H1 (cell line): ENCODE data around the gene RPS3. TPM values are rescaled to one million over a fixed set of nuclear protein-coding genes. Genes with fewer than 3 reads are reported as not detected.

Experiments
- CTCF ChIA-PET: fragments of 300-600 bp; sonication (Branson Sonifier 250); formaldehyde crosslinking; loops from one replicate; lab custom pipeline; 2021; ENCODE audit not compliant: partially characterized antibody; lab: Charles Lee
- POLR2A ChIA-PET: fragments of 300-600 bp; sonication (Branson Sonifier 250); formaldehyde crosslinking; loops from one replicate; lab custom pipeline; 2021; ENCODE audit warnings: inconsistent platforms; ENCODE audit not compliant: partially characterized antibody; lab: Charles Lee
- DNase-seq, 2 experiments: peaks; one replicate each; pipeline versions ENCODE4 v3.0.0 to v3.0.0-alpha.2; 2010 to 2022; ENCODE audit warnings: low spot score in 2 of 2, low read depth in 1 of 2, mixed read lengths in 1 of 2
- FAIRE-seq: peaks from 2 replicates; lab custom pipeline; 2011; peaks lifted over from hg19 to GRCh38; lab: Jason Lieb, UNC
- H2AFZ ChIP-seq: 2 replicates; pipeline ENCODE4 v1.8.1; 2012; ENCODE audit warnings: low read length, inconsistent platforms
- H2AK5ac ChIP-seq: 2 replicates; pipeline ENCODE4 v1.6.1; 2013; ENCODE audit warnings: low read depth, low read length
- H2BK120ac ChIP-seq: replicated peaks from 2 replicates; pipeline ENCODE3; 2013; ENCODE audit warnings: low read depth, low read length, inconsistent platforms
- H2BK12ac ChIP-seq: 2 replicates; pipeline ENCODE4 v1.6.1; 2013; ENCODE audit warnings: low read depth, low read length
- H2BK15ac ChIP-seq: 2 replicates; pipeline ENCODE4 v1.6.1; 2013; ENCODE audit warnings: low read length
- H2BK20ac ChIP-seq: 2 replicates; pipeline ENCODE4 v1.6.1; 2013; ENCODE audit warnings: low read length
- H2BK5ac ChIP-seq: 2 replicates; pipeline ENCODE4 v1.6.1; 2013; ENCODE audit warnings: low read depth, low read length
- H3K14ac ChIP-seq: 2 replicates; pipeline ENCODE4 v1.6.1; 2013; ENCODE audit warnings: inconsistent platforms; ENCODE audit not compliant: insufficient read length
- H3K18ac ChIP-seq: 2 replicates; pipeline ENCODE4 v1.6.1; 2013; ENCODE audit warnings: low read length; ENCODE audit errors: extremely low read depth
- H3K23ac ChIP-seq: 2 replicates; pipeline ENCODE4 v1.6.1; 2013; ENCODE audit warnings: inconsistent platforms; ENCODE audit not compliant: insufficient read length
- H3K23me2 ChIP-seq: 2 replicates; pipeline ENCODE4 v1.6.1; 2013; ENCODE audit warnings: low read depth, low read length
- H3K27ac ChIP-seq: 2 replicates; pipeline ENCODE4 v1.6.1; 2011; ENCODE audit warnings: low read depth, low read length, inconsistent platforms
- H3K27me3 ChIP-seq, 4 experiments: replicated peaks in 1 of 4; 1 replicate in 1 of 4; 2 replicates in 3 of 4; pipeline versions ENCODE4 v1.6.1 to v1.8.1; 2011 to 2013; ENCODE audit warnings: low read length in 3 of 4, mild to moderate bottlenecking in 3 of 4, inconsistent platforms in 2 of 4, mixed read lengths in 2 of 4, moderate library complexity in 1 of 4; ENCODE audit not compliant: control insufficient read depth in 3 of 4, insufficient read depth in 3 of 4; ENCODE audit errors: extremely low read depth in 1 of 4
- H3K36me3 ChIP-seq, 4 experiments: 2 replicates each; pipeline versions ENCODE4 v1.6.1 to v1.8.1; 2011 to 2013; ENCODE audit warnings: mild to moderate bottlenecking in 4 of 4, low read length in 3 of 4, moderate library complexity in 2 of 4, control low read depth in 1 of 4, inconsistent platforms in 1 of 4; ENCODE audit not compliant: insufficient read depth in 4 of 4, control insufficient read depth in 2 of 4
- H3K4ac ChIP-seq: replicated peaks from 2 replicates; pipeline ENCODE3; 2013; ENCODE audit warnings: low read length, low read depth, mixed read lengths, inconsistent platforms; ENCODE audit not compliant: insufficient read length
- H3K4me1 ChIP-seq, 4 experiments: replicated peaks in 1 of 4; 1 replicate in 1 of 4; 2 replicates in 3 of 4; pipeline versions ENCODE4 v1.6.1 to v1.8.1; 2011 to 2013; ENCODE audit warnings: low read length in 3 of 4, inconsistent platforms in 2 of 4, mixed read lengths in 1 of 4; ENCODE audit not compliant: insufficient read depth in 4 of 4, control insufficient read depth in 3 of 4
- H3K4me2 ChIP-seq, 2 experiments: 2 replicates each; pipeline versions ENCODE4 v1.6.1 to v1.8.1; 2011 to 2013; ENCODE audit warnings: low read depth in 2 of 2, low read length in 2 of 2, control low read depth in 1 of 2, inconsistent platforms in 1 of 2, mild to moderate bottlenecking in 1 of 2; ENCODE audit not compliant: insufficient read depth in 1 of 2
- H3K4me3 ChIP-seq, 4 experiments: fragments of 200-600, 300-600 bp in 1 of 4; sonication (generic), shearing (Covaris generic), sonication (Bioruptor Twin) in 1 of 4; 2 replicates each; pipeline versions ENCODE4 v1.5.1 to v1.8.1; 2011 to 2016; ENCODE audit warnings: low read length in 4 of 4, low read depth in 3 of 4, control low read depth in 2 of 4, inconsistent platforms in 2 of 4, mild to moderate bottlenecking in 2 of 4, mixed read lengths in 1 of 4, moderate library complexity in 1 of 4; ENCODE audit not compliant: insufficient read depth in 2 of 4; ENCODE audit errors: extremely low read depth in 1 of 4
- H3K56ac ChIP-seq: replicated peaks from 2 replicates; pipeline ENCODE3; 2013; ENCODE audit warnings: low read depth, mild to moderate bottlenecking, mixed read lengths, low read length, inconsistent platforms; ENCODE audit not compliant: insufficient read length
- H3K79me1 ChIP-seq: 2 replicates; pipeline ENCODE4 v1.6.1; 2013; ENCODE audit warnings: low read depth, low read length, control low read depth
- H3K79me2 ChIP-seq, 2 experiments: 2 replicates each; pipeline versions ENCODE4 v1.6.1 to v1.8.1; 2012 to 2013; ENCODE audit warnings: low read length in 2 of 2, mild to moderate bottlenecking in 2 of 2, inconsistent platforms in 1 of 2; ENCODE audit not compliant: insufficient read depth in 2 of 2, control insufficient read depth in 1 of 2
- H3K9ac ChIP-seq, 4 experiments: replicated peaks in 1 of 4; 1 replicate in 1 of 4; 2 replicates in 3 of 4; pipeline versions ENCODE4 v1.6.1 to v1.8.1; 2011 to 2013; ENCODE audit warnings: low read depth in 3 of 4, low read length in 3 of 4, control low read depth in 2 of 4, mild to moderate bottlenecking in 2 of 4, moderate library complexity in 2 of 4, inconsistent platforms in 1 of 4; ENCODE audit errors: extremely low read depth in 1 of 4
- H3K9me3 ChIP-seq, 2 experiments: 2 replicates each; pipeline versions ENCODE4 v1.6.1 to v1.8.1; 2012 to 2013; ENCODE audit warnings: mild to moderate bottlenecking in 2 of 2, moderate library complexity in 2 of 2, control low read depth in 1 of 2, inconsistent platforms in 1 of 2, low read depth in 1 of 2, low read length in 1 of 2, mixed read lengths in 1 of 2; ENCODE audit not compliant: insufficient read depth in 2 of 2
- H4K20me1 ChIP-seq, 2 experiments: replicated peaks in 1 of 2; 2 replicates each; pipeline versions ENCODE3 to v1.8.1; 2011 to 2013; ENCODE audit warnings: inconsistent platforms in 2 of 2, low read length in 2 of 2, mild to moderate bottlenecking in 1 of 2; ENCODE audit not compliant: insufficient read depth in 2 of 2, control insufficient read depth in 1 of 2
- H4K5ac ChIP-seq: 2 replicates; pipeline ENCODE4 v1.6.1; 2013; ENCODE audit warnings: low read length, low read depth, mixed read lengths, inconsistent platforms; ENCODE audit not compliant: insufficient read length
- H4K8ac ChIP-seq: 2 replicates; pipeline ENCODE4 v1.8.0; 2013; ENCODE audit warnings: mild to moderate bottlenecking, moderate library complexity, low read length, inconsistent platforms; ENCODE audit not compliant: insufficient read depth; ENCODE audit errors: extremely low read depth
- H4K91ac ChIP-seq: replicated peaks from 2 replicates; pipeline ENCODE3; 2013; ENCODE audit warnings: low read length, mixed read lengths, inconsistent platforms; ENCODE audit not compliant: insufficient read length
- CBX5 ChIP-seq: fragments of 300-800, 300-1000 bp; sonication (generic); IDR thresholded peaks from 2 replicates; pipeline ENCODE4 v1.7.1; 2016; ENCODE audit warnings: antibody characterized with exemption, low read length, low read depth
- CHD1 ChIP-seq: IDR thresholded peaks from 2 replicates; pipeline ENCODE4 v1.6.1; 2012; ENCODE audit warnings: low read depth, low read length, improper control_type of control experiment
- E2F6 ChIP-seq: IDR thresholded peaks from 2 replicates; pipeline ENCODE4 v1.6.1; 2012; ENCODE audit warnings: inconsistent platforms
- EGR1 ChIP-seq: IDR thresholded peaks from 2 replicates; pipeline ENCODE4 v1.6.1; 2011; ENCODE audit warnings: low read depth, low read length, borderline replicate concordance
- GABPA ChIP-seq: IDR thresholded peaks from 2 replicates; pipeline ENCODE4 v1.6.1; 2011; ENCODE audit warnings: mild to moderate bottlenecking, low read length, moderate library complexity, borderline replicate concordance; ENCODE audit not compliant: insufficient read depth
- KDM4A ChIP-seq: IDR thresholded peaks from one replicate; pipeline ENCODE4 v1.7.1; 2012; ENCODE audit warnings: low read depth, mild to moderate bottlenecking, moderate library complexity, low read length, inconsistent platforms; ENCODE audit not compliant: severe bottlenecking
- PHF8 ChIP-seq: fragments of 200-600 bp; sonication (generic); conservative IDR thresholded peaks from 2 replicates; pipeline ENCODE4 v1.7.1; 2012; ENCODE audit warnings: low read depth, mild to moderate bottlenecking, inconsistent platforms, low read length, moderate library complexity
- SIN3A ChIP-seq, 2 experiments: IDR thresholded peaks in 1 of 2; conservative IDR thresholded peaks in 1 of 2; 2 replicates each; pipeline ENCODE4 v1.6.1; 2011 to 2012; ENCODE audit warnings: low read length in 2 of 2, improper control_type of control experiment in 1 of 2, low read depth in 1 of 2, mild to moderate bottlenecking in 1 of 2
- SIRT6 ChIP-seq: IDR thresholded peaks from one replicate; pipeline ENCODE4 v1.7.1; 2012; ENCODE audit warnings: low read length, inconsistent platforms
- TBP ChIP-seq: IDR thresholded peaks from 2 replicates; pipeline ENCODE4 v1.6.1; 2011; ENCODE audit warnings: low read depth, low read length, improper control_type of control experiment
- WGBS, 2 experiments: shearing (Covaris generic) in 1 of 2; methylation state at CpG; one replicate each; pipeline versions ENCODE4 v1.1.6 to v1.1.7; 2013 to 2015; ENCODE audit warnings: low lambda C conversion rate in 2 of 2, mixed read lengths in 2 of 2, inconsistent platforms in 1 of 2, low coverage in 1 of 2, missing lambda C conversion rate in 1 of 2; ENCODE audit not compliant: insufficient replicate concordance in 2 of 2, insufficient coverage in 1 of 2, insufficient read length in 1 of 2; ENCODE audit errors: extremely low coverage in 1 of 2, missing lambda C conversion rate in 1 of 2; 5-methylcytosine and 5-hydroxymethylcytosine counted together
- polyA plus RNA-seq, 7 experiments: library from polyadenylated mRNA; depleted of rRNA in 3 of 7; stranded (reverse) in 5 of 7; unstranded in 2 of 7; fragments of >200 nt in 5 of 7; fragments of 200-250 nt in 2 of 7; gene quantifications; 1 replicate in 5 of 7; 2 replicates in 1 of 7; 4 replicates in 1 of 7; pipeline versions ENCODE4 v1.2.1 to v1.2.3, GENCODE V29; 2011 to 2013; ENCODE audit warnings: missing spikeins in 2 of 7, mixed read lengths in 2 of 7
- total RNA-seq: library from RNA; stranded (reverse); fragmentation: NEBNext Ultra II Directional; extraction: Animal tissue kit (Norgen Biotek cat#: 25700); gene quantifications from 2 replicates; pipeline ENCODE4 v1.2.1, GENCODE V29; 2021

The RPS3 gene
- total and polyA plus RNA-seq, 2 of the 8 experiments (the other 6 are each of a cell fraction or from before 2014, with no cell fraction given): 3,813 to 4,194 TPM

- H2AFZ ChIP-seq: no peak overlapping the region; the same call in 1 of the 2 replicates
- no peak overlapping the region for H3K4me2 ChIP-seq
- H4K5ac ChIP-seq: no peak overlapping the region
- H3K18ac ChIP-seq: no peak overlapping the region
- H2AK5ac ChIP-seq: no peak overlapping the region; the same call in 1 of the 2 replicates
- CTCF ChIA-PET: interaction anchor here (1.0 to 1.3 kb wide), 5 partner anchors 16 to 106 kb away, joined by 3 read pairs; no protein-coding TSS in a partner anchor
- H3K4ac ChIP-seq: no peak overlapping the region
- TF ChIP-seq GABPA: no peak
- TF ChIP-seq CHD1: no peak
- TF ChIP-seq E2F6: no peak
- no peak for TF ChIP-seq CBX5
- no peak for TF ChIP-seq EGR1
- no peak for TF ChIP-seq KDM4A
- TF ChIP-seq PHF8: no peak
- TF ChIP-seq SIRT6: no peak
- TF ChIP-seq TBP: no peak
- TF ChIP-seq SIN3A (conservative IDR thresholded peaks at IDR 0.05 in 1 of 2, IDR thresholded peaks at IDR 0.05 in 1 of 2; ENCODE audit: low read depth in 1 of 2, low read length in 2 of 2): no peak
- H3K23me2 ChIP-seq: peaks cover 19% of the 10 kb centered on the region
- no peak for DNase-seq
- H2BK15ac ChIP-seq: no peak overlapping the region
- H3K23ac ChIP-seq: no peak overlapping the region
- H2BK12ac ChIP-seq: no peak overlapping the region
- H3K36me3 ChIP-seq: no peaks in the 10 kb centered on the region
- FAIRE-seq: no peak
- 94% methylated on average over 10 of the region's 10 CpGs; no CpG with 5 or more reads in 1 of the 2 experiments for WGBS, 2 experiments
- H3K9ac ChIP-seq: no peak overlapping the region
- H3K4me1 ChIP-seq: peaks cover 7 to 15% (median 10%) of the 10 kb centered on the region in 4 experiments
- no peaks in the 10 kb centered on the region for H3K9me3 ChIP-seq
- H4K20me1 ChIP-seq: peaks cover 0 to 4% of the 10 kb centered on the region in 2 experiments
- no peak overlapping the region for H3K14ac ChIP-seq
- peaks cover 4% of the 10 kb centered on the region for H3K79me1 ChIP-seq
- H3K79me2 ChIP-seq: no peaks in the 10 kb centered on the region
- no peak overlapping the region for H4K8ac ChIP-seq
- H2BK120ac ChIP-seq: no peak overlapping the region
- H3K27me3 ChIP-seq: peaks cover 4 to 11% (median 10%) of the 10 kb centered on the region in 4 experiments; a peak in 6 of 7 replicates
- no peak overlapping the region for H2BK5ac ChIP-seq
- H4K91ac ChIP-seq: no peak overlapping the region
- POLR2A ChIA-PET: interaction anchor here (0.6 to 2.4 kb wide), 6 partner anchors 9 to 53 kb away, joined by 3 to 8 read pairs (median 4); no protein-coding TSS in a partner anchor
- no peak overlapping the region for H3K56ac ChIP-seq
- no peak overlapping the region for H2BK20ac ChIP-seq
- H3K4me3 ChIP-seq: no peak overlapping the region
- no peak overlapping the region for H3K27ac ChIP-seq
These were observed 44.3 kb upstream of the RPS3 start for GRCh38 chr11:75355051-75355450.
